ENCODE measurements around the gene DMPK. TPM values are rescaled to one million over a fixed set of nuclear protein-coding genes. Genes with fewer than 3 reads are reported as not detected.

DMPK gene
- polyA plus RNA-seq, 1 of the 3 experiments (the other 2 are of a cell fraction): 92.2 TPM

DNA sequence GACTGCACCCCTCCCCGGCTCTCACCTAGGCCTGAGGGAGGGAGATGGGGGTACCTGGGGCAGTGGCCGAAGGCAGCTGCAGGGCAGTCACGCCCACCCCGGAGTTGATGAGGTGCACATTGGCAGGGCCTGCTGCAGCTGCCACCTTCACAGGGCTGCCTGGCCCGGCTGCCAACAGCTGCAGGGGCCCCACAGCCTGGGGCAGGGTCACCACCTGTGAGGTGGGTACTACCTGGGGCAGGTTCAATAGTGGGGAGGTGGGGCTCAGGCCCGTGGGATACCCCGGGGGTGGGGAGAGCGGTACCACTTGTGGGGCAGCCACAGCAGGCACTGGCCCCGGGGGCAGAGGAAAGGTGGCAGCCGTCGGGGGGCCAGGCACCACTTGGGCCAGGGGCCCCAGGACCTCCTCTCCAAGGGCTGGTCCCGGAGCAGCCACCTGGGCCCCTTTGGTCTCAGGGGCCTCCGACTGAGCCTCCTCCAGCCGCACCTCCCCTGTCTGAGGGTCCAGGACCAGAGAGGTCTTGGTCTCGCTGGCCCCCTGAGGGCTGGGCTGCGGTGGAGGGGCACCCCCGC, 15.9 kb downstream of the DMPK start:
- no peak overlapping the region for H3K4me3 ChIP-seq (ENCODE audit: low read depth in 2 of 2, low read length in 1 of 2)
- H3K79me2 ChIP-seq (ENCODE audit: insufficient read depth): no peaks in the 10 kb centered on the region
- H3K9ac ChIP-seq: no peak overlapping the region
- peak overlapping the region; percentile 99 for H3K4me2 ChIP-seq
- no peaks in the 10 kb centered on the region for H3K9me2 ChIP-seq
- no peak overlapping the region for H2AFZ ChIP-seq (ENCODE audit: low read depth)
- H3K27ac ChIP-seq (ENCODE audit: low read depth in 2 of 2, low read length in 1 of 2): no peak overlapping the region
- DNase-seq: peak; percentile 12
- H3K9me3 ChIP-seq: no peaks in the 10 kb centered on the region
- H3K36me3 ChIP-seq (replicated peaks in 1 of 2; ENCODE audit: control insufficient read depth in 1 of 2, insufficient read depth in 2 of 2, low read length in 1 of 2): peaks cover 0 to 3% of the 10 kb centered on the region in 2 experiments
- TF ChIP-seq TAF1 (IDR thresholded peaks at IDR 0.05; ENCODE audit: borderline replicate concordance, low read depth, low read length) (no peak), YY1 (IDR thresholded peaks at IDR 0.05; ENCODE audit: low read depth) (no peak), FOSL2 (IDR thresholded peaks at IDR 0.05; ENCODE audit: borderline replicate concordance, low read depth) (no peak), MXI1 (IDR thresholded peaks at IDR 0.05; ENCODE audit: low read depth, low read length) (no peak), EP300 (IDR thresholded peaks at IDR 0.05; ENCODE audit: borderline replicate concordance in 1 of 2, low read depth in 1 of 2, low read length in 1 of 2) (no peak), NFIC (IDR thresholded peaks at IDR 0.05; ENCODE audit: borderline replicate concordance) (no peak), RAD21 (IDR thresholded peaks at IDR 0.05; ENCODE audit: low read length) (no peak), SIN3A (IDR thresholded peaks at IDR 0.05; ENCODE audit: borderline replicate concordance, low read depth, low read length) (no peak), ELF1 (IDR thresholded peaks at IDR 0.05) (no peak), GABPA (IDR thresholded peaks at IDR 0.05; ENCODE audit: low read depth) (no peak), RXRA (IDR thresholded peaks at IDR 0.05; ENCODE audit: borderline replicate concordance, low read depth) (no peak), POLR2AphosphoS5 (IDR thresholded peaks at IDR 0.05; ENCODE audit: low read depth, low read length) (no peak), GATA2 (CRISPR knock-in tag; IDR thresholded peaks at IDR 0.05) (no peak), FOXM1 (IDR thresholded peaks at IDR 0.05; ENCODE audit: low read depth) (no peak), TCF12 (IDR thresholded peaks at IDR 0.05) (no peak)
- TF ChIP-seq, protein P1, sequence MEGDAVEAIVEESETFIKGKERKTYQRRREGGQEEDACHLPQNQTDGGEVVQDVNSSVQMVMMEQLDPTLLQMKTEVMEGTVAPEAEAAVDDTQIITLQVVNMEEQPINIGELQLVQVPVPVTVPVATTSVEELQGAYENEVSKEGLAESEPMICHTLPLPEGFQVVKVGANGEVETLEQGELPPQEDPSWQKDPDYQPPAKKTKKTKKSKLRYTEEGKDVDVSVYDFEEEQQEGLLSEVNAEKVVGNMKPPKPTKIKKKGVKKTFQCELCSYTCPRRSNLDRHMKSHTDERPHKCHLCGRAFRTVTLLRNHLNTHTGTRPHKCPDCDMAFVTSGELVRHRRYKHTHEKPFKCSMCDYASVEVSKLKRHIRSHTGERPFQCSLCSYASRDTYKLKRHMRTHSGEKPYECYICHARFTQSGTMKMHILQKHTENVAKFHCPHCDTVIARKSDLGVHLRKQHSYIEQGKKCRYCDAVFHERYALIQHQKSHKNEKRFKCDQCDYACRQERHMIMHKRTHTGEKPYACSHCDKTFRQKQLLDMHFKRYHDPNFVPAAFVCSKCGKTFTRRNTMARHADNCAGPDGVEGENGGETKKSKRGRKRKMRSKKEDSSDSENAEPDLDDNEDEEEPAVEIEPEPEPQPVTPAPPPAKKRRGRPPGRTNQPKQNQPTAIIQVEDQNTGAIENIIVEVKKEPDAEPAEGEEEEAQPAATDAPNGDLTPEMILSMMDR (IDR thresholded peaks at IDR 0.05): no peak
- TF ChIP-seq, protein P2, sequence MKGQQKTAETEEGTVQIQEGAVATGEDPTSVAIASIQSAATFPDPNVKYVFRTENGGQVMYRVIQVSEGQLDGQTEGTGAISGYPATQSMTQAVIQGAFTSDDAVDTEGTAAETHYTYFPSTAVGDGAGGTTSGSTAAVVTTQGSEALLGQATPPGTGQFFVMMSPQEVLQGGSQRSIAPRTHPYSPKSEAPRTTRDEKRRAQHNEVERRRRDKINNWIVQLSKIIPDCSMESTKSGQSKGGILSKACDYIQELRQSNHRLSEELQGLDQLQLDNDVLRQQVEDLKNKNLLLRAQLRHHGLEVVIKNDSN (IDR thresholded peaks at IDR 0.05; ENCODE audit: borderline replicate concordance, low read depth): no peak
- TF ChIP-seq, protein P3, sequence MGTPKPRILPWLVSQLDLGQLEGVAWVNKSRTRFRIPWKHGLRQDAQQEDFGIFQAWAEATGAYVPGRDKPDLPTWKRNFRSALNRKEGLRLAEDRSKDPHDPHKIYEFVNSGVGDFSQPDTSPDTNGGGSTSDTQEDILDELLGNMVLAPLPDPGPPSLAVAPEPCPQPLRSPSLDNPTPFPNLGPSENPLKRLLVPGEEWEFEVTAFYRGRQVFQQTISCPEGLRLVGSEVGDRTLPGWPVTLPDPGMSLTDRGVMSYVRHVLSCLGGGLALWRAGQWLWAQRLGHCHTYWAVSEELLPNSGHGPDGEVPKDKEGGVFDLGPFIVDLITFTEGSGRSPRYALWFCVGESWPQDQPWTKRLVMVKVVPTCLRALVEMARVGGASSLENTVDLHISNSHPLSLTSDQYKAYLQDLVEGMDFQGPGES (IDR thresholded peaks at IDR 0.05; ENCODE audit: low read depth, low read length): no peak
- POLR2A ChIA-PET: no interaction called here
- no peaks in the 10 kb centered on the region for H3K27me3 ChIP-seq (ENCODE audit: insufficient read depth)
- peaks cover 10% of the 10 kb centered on the region; the same call in 1 of the 2 replicates for H4K20me1 ChIP-seq (ENCODE audit: insufficient read depth)
- WGBS (ENCODE audit: low lambda C conversion rate): 100% methylated on average over 2 of the region's 17 CpGs
- peaks cover 20% of the 10 kb centered on the region for H3F3A ChIP-seq (replicated peaks; ENCODE audit: insufficient read depth)
- CTCF ChIA-PET: interaction anchor here (0.8 to 1.6 kb wide), 2 partner anchors 33 to 73 kb away, joined by 3 to 10 read pairs; no protein-coding TSS in a partner anchor
- peaks cover 8 to 27% of the 10 kb centered on the region in 2 experiments; a peak in 3 of 4 replicates for H3K4me1 ChIP-seq (ENCODE audit: control insufficient read depth in 1 of 2, insufficient read depth in 2 of 2, low read depth in 1 of 2, low read length in 1 of 2)
